Glutamatergic neuron (in vitro differentiated cells): ENCODE data around the gene CKAP2L. TPM values are rescaled to one million over a fixed set of nuclear protein-coding genes. Genes with fewer than 3 reads are reported as not detected.

Experiments used
- DNase-seq: peaks from one replicate; pipeline ENCODE4 v3.0.0; 2022
- H3K27ac Mint-ChIP-seq: one replicate; pipeline ENCODE4 v1.8.0; 2020; ENCODE audit warnings: mild to moderate bottlenecking, mixed read lengths, inconsistent platforms; ENCODE audit not compliant: unreplicated experiment
- H3K27me3 Mint-ChIP-seq: one replicate; pipeline ENCODE4 v1.8.0; 2020; ENCODE audit warnings: mild to moderate bottlenecking, moderate library complexity, mixed read lengths, inconsistent platforms; ENCODE audit not compliant: unreplicated experiment
- H3K36me3 Mint-ChIP-seq: one replicate; pipeline ENCODE4 v1.8.0; 2020; ENCODE audit warnings: mild to moderate bottlenecking, mixed read lengths, inconsistent platforms; ENCODE audit not compliant: unreplicated experiment
- H3K4me1 Mint-ChIP-seq: one replicate; pipeline ENCODE4 v1.8.0; 2020; ENCODE audit warnings: mild to moderate bottlenecking, low read depth, mixed read lengths, inconsistent platforms; ENCODE audit not compliant: unreplicated experiment
- H3K4me3 Mint-ChIP-seq: one replicate; pipeline ENCODE4 v1.8.0; 2020; ENCODE audit warnings: mild to moderate bottlenecking, mixed read lengths, inconsistent platforms; ENCODE audit not compliant: unreplicated experiment
- H3K9me3 Mint-ChIP-seq: one replicate; pipeline ENCODE4 v1.8.0; 2020; ENCODE audit warnings: mild to moderate bottlenecking, moderate library complexity, mixed read lengths, inconsistent platforms; ENCODE audit not compliant: unreplicated experiment
- total RNA-seq: library from RNA; stranded (reverse); fragmentation: NEBNext Ultra II Directional; extraction: Animal tissue kit (Norgen Biotek cat#: 25700); gene quantifications from one replicate; pipeline ENCODE4 v1.2.1, GENCODE V29; 2021; ENCODE audit not compliant: unreplicated experiment
- TF ChIP-seq, protein P1 (sequence below): fragments of 200-600 bp; sonication (generic); IDR thresholded peaks from one replicate; pipeline ENCODE4 v1.5.0; 2021; ENCODE audit not compliant: partially characterized antibody, unreplicated experiment

CKAP2L gene
- total RNA-seq, 1 donor from 2014 or later: 3.3 TPM

DNA sequence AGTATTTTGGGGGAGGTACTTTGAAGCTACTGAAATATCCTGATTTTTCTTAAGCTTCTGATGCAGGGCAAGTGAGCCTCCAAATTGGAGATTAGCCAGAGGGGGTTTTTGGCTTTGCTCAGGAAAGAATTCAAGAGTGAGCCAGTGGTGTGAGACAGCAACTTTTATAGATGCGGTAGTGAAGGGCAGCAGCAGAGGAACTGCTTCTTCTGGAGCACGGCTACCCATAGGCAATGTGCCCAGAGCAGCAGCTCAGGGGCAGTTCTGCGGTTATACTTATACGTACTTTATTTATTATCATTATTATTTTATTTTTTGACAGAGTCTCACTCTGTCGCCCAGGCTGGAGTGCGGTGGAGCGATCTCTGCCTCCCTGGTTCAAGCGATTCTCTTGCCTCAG is 63.4 kb downstream of the CKAP2L start:
- H3K27me3 Mint-ChIP-seq: no peaks in the 10 kb centered on the region
- H3K27ac Mint-ChIP-seq: no peak overlapping the region
- TF ChIP-seq, protein P1, sequence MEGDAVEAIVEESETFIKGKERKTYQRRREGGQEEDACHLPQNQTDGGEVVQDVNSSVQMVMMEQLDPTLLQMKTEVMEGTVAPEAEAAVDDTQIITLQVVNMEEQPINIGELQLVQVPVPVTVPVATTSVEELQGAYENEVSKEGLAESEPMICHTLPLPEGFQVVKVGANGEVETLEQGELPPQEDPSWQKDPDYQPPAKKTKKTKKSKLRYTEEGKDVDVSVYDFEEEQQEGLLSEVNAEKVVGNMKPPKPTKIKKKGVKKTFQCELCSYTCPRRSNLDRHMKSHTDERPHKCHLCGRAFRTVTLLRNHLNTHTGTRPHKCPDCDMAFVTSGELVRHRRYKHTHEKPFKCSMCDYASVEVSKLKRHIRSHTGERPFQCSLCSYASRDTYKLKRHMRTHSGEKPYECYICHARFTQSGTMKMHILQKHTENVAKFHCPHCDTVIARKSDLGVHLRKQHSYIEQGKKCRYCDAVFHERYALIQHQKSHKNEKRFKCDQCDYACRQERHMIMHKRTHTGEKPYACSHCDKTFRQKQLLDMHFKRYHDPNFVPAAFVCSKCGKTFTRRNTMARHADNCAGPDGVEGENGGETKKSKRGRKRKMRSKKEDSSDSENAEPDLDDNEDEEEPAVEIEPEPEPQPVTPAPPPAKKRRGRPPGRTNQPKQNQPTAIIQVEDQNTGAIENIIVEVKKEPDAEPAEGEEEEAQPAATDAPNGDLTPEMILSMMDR: no peak
- H3K36me3 Mint-ChIP-seq: peaks cover 4% of the 10 kb centered on the region
- no peaks in the 10 kb centered on the region for H3K9me3 Mint-ChIP-seq
- no peak for DNase-seq
- no peak overlapping the region for H3K4me3 Mint-ChIP-seq
- H3K4me1 Mint-ChIP-seq: no peaks in the 10 kb centered on the region

- TF ChIP-seq, protein P1: no peak
- Mint-ChIP-seq H3K27ac (no peak overlapping the region), H3K27me3 (no peaks in the 10 kb centered on the region), H3K4me1 (no peaks in the 10 kb centered on the region), H3K36me3 (peaks cover 4% of the 10 kb centered on the region), H3K4me3 (no peak overlapping the region), H3K9me3 (no peaks in the 10 kb centered on the region)
- DNase-seq: no peak
Measured at GRCh38 chr2:112699984-112700667, 64.3 kb downstream of the CKAP2L start.

- no peak overlapping the region for H3K4me3 Mint-ChIP-seq
- H3K4me1 Mint-ChIP-seq: no peaks in the 10 kb centered on the region
- no peak overlapping the region for H3K27ac Mint-ChIP-seq
- no peaks in the 10 kb centered on the region for H3K36me3 Mint-ChIP-seq
- TF ChIP-seq, protein P1: no peak
- H3K27me3 Mint-ChIP-seq: no peaks in the 10 kb centered on the region
- no peak for DNase-seq
- H3K9me3 Mint-ChIP-seq: no peaks in the 10 kb centered on the region
Measured at GRCh38 chr2:112698834-112699515, 65.4 kb downstream of the CKAP2L start.

- DNase-seq: no peak
- H3K9me3 Mint-ChIP-seq: no peaks in the 10 kb centered on the region
- peaks cover 1% of the 10 kb centered on the region for H3K27me3 Mint-ChIP-seq
- H3K4me3 Mint-ChIP-seq: no peak overlapping the region
- no peaks in the 10 kb centered on the region for H3K36me3 Mint-ChIP-seq
- H3K4me1 Mint-ChIP-seq: no peaks in the 10 kb centered on the region
- TF ChIP-seq, protein P1: no peak
- no peak overlapping the region for H3K27ac Mint-ChIP-seq
Measured at GRCh38 chr2:112694182-112694581, 70.2 kb downstream of the CKAP2L start.

DNA sequence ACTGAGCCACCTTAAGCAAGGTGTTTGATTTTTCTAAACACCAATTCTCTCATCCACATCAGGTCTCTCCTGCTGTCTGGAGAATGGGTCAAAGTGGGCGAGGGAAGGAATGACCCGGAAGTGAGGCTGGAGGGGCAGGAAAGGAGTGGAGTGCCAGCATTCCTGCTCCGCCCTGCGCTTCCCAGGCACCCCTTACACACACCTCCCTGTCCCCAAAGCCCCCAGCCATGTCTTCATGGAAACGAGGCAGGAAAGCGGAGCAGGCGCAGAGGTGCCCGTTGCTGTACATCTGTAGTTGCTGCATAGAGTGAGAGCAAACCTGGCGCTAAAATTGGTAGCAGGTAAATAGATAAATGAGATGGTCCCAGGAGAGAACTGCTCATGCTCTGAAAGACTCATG is 70.8 kb downstream of the CKAP2L start:
- H3K4me1 Mint-ChIP-seq: no peaks in the 10 kb centered on the region
- H3K9me3 Mint-ChIP-seq: no peaks in the 10 kb centered on the region
- H3K36me3 Mint-ChIP-seq: no peaks in the 10 kb centered on the region
- H3K27me3 Mint-ChIP-seq: peaks cover 1% of the 10 kb centered on the region
- TF ChIP-seq, protein P1: no peak
- no peak overlapping the region for H3K4me3 Mint-ChIP-seq
- no peak for DNase-seq
- H3K27ac Mint-ChIP-seq: no peak overlapping the region
